Natural killer cell (primary cell): ENCODE results near the gene ITPKC. TPM values are rescaled to one million over a fixed set of nuclear protein-coding genes. Genes with fewer than 3 reads are reported as not detected.

ENCODE experiments used
- ATAC-seq, 3 donors: fragments of 150-1000 bp in 2 of 3; fragments of 200-7000 bp in 1 of 3; cut with Tn5 transposase; 1 replicate in 1 of 3; 2 replicates in 2 of 3; pipeline ENCODE4 v1.10.0; 2021; ENCODE audit warnings: mild to moderate bottlenecking in 2 of 3, moderate library complexity in 2 of 3
- DNase-seq, 2 donors: peaks; one replicate each; pipeline versions ENCODE4 v3.0.0 to v3.0.0-alpha.2; 2013 to 2021; ENCODE audit warnings: mixed read lengths in 1 of 2
- H3K27ac ChIP-seq: one replicate; pipeline ENCODE4 v1.5.1; 2013; ENCODE audit warnings: mild to moderate bottlenecking, low read length
- H3K27me3 ChIP-seq: one replicate; pipeline ENCODE4 v1.6.1; 2013; ENCODE audit warnings: low read length; ENCODE audit not compliant: control insufficient read depth, insufficient read depth
- H3K36me3 ChIP-seq: one replicate; pipeline ENCODE4 v1.6.1; 2013; ENCODE audit warnings: low read length; ENCODE audit not compliant: control insufficient read depth, insufficient read depth
- H3K4me1 ChIP-seq: one replicate; pipeline ENCODE4 v1.6.1; 2013; ENCODE audit warnings: low read length; ENCODE audit not compliant: control insufficient read depth, insufficient read depth
- H3K4me3 ChIP-seq: one replicate; pipeline ENCODE4 v1.5.1; 2013; ENCODE audit warnings: low read length
- H3K9me3 ChIP-seq: one replicate; pipeline ENCODE4 v1.6.1; 2013; ENCODE audit warnings: low read length; ENCODE audit not compliant: control insufficient read depth, insufficient read depth
- H3K27ac Mint-ChIP-seq, 2 donors: one replicate each; pipeline ENCODE4 v1.8.0; 2022; ENCODE audit warnings: mild to moderate bottlenecking in 2 of 2, mixed read lengths in 2 of 2, moderate library complexity in 1 of 2
- H3K27me3 Mint-ChIP-seq, 2 donors: one replicate each; pipeline ENCODE4 v1.8.0; 2022; ENCODE audit warnings: low read depth in 2 of 2, mixed read lengths in 2 of 2
- H3K36me3 Mint-ChIP-seq: one replicate; pipeline ENCODE4 v1.8.0; 2022; ENCODE audit warnings: mixed read lengths
- H3K4me1 Mint-ChIP-seq, 2 donors: one replicate each; pipeline ENCODE4 v1.8.0; 2022; ENCODE audit warnings: mixed read lengths in 2 of 2
- H3K4me3 Mint-ChIP-seq: one replicate; pipeline ENCODE4 v1.8.0; 2022; ENCODE audit warnings: mild to moderate bottlenecking, moderate library complexity, mixed read lengths
- H3K9me3 Mint-ChIP-seq, 2 donors: one replicate each; pipeline ENCODE4 v1.8.0; 2022; ENCODE audit warnings: mixed read lengths in 2 of 2
- WGBS: methylation state at CpG from one replicate; pipeline ENCODE4 v1.1.7; 2013; ENCODE audit warnings: missing lambda C conversion rate; ENCODE audit not compliant: insufficient coverage; 5-methylcytosine and 5-hydroxymethylcytosine counted together
- intact Hi-C: fragments of 100-400 bp; cut with micrococcal nuclease; formaldehyde crosslinking; loops from one replicate; pipeline ENCODE4 v1.14.2; 2022
- total RNA-seq, 4 donors: library from RNA; stranded (reverse); fragments of 120-200 nt in 1 of 4; gene quantifications; one replicate each; pipeline versions ENCODE4 v1.2.3 to v1.2.4, GENCODE V29; 2013 to 2022
- TF ChIP-seq, protein P1 (sequence below): fragments of 200-600 bp; IDR thresholded peaks from one replicate; pipeline ENCODE4 v1.8.0; 2022; ENCODE audit warnings: antibody characterized with exemption

Gene ITPKC
- total RNA-seq, 3 donors from 2014 or later (not counting 1 experiment from before 2014, with no cell fraction given): 8.7 to 11.1 (median 11.0) TPM

DNA sequence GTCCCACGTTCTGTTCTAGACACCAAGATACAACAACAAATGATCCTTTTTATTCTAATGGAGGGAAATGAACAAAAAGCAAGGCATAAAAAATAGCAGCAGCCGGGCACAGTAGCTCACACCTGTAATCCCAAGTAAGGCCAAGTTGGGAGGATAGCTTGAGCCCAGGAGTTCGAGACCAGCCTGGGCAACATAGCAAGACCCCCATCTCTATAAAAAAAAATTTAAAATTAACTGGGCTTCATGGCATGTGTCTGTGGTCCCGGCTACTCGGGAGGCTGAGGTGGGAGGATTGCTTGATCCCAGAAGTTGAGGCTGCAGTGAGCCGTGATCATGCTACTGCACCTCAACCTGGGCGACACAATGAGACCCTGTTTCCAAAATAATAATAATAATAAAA lies 59.5 kb downstream of the ITPKC start:
- Mint-ChIP-seq H3K4me3 (peak overlapping the region; percentile 97), H3K36me3 (no peaks in the 10 kb centered on the region), H3K27me3 (no peaks in the 10 kb centered on the region), H3K9me3 (no peaks in the 10 kb centered on the region), H3K27ac (peak overlapping the region; percentile 95 to 96), H3K4me1 (peaks cover 37 to 44% of the 10 kb centered on the region in 2 donors)
- ATAC-seq (no peak), DNase-seq (no peak)
- no peaks in the 10 kb centered on the region for H3K27me3 ChIP-seq
- peaks cover 2% of the 10 kb centered on the region for H3K36me3 ChIP-seq
- no peaks in the 10 kb centered on the region for H3K9me3 ChIP-seq
- no peak overlapping the region for H3K4me3 ChIP-seq
- H3K4me1 ChIP-seq: peaks cover 26% of the 10 kb centered on the region
- intact Hi-C loops: loop anchor here (5.0 to 10.0 kb wide), 3 partner anchors 41 to 312 kb away; partner anchors contain the start of genes BLVRB and SPTBN4
- 81% methylated on average over 6 of the region's 7 CpGs for WGBS
- peak overlapping the region; percentile 99 for H3K27ac ChIP-seq
- TF ChIP-seq, protein P1, sequence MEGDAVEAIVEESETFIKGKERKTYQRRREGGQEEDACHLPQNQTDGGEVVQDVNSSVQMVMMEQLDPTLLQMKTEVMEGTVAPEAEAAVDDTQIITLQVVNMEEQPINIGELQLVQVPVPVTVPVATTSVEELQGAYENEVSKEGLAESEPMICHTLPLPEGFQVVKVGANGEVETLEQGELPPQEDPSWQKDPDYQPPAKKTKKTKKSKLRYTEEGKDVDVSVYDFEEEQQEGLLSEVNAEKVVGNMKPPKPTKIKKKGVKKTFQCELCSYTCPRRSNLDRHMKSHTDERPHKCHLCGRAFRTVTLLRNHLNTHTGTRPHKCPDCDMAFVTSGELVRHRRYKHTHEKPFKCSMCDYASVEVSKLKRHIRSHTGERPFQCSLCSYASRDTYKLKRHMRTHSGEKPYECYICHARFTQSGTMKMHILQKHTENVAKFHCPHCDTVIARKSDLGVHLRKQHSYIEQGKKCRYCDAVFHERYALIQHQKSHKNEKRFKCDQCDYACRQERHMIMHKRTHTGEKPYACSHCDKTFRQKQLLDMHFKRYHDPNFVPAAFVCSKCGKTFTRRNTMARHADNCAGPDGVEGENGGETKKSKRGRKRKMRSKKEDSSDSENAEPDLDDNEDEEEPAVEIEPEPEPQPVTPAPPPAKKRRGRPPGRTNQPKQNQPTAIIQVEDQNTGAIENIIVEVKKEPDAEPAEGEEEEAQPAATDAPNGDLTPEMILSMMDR: no peak

DNA sequence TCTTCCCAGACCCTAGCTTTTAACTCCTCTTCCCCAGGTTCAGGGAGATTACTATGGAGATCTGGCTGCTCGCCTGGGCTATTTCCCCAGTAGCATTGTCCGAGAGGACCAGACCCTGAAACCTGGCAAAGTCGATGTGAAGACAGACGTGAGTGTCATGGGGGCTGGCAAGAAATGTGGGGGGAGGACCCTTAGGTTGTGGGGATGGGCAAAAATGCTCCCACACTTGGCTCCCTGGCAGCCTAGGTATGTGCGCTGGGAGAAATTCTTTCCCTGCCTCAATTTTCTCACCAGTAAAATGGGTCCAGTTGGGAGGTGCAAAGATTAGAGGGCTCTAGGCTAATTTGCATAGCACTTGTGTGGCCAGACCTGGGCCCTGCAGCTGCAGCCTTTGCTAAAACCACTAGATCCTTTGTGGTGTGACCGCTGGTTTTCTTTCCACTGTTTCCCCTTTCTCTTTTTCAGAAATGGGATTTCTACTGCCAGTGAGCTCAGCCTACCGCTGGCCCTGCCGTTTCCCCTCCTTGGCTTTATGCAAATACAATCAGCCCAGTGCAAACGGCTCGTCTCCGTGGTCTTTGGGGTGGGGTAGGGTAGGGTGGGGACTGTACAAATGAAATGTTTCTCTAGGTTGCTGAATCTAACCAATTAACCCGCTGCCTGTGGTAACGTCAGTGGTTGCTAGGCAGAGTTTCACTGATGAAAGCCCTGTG lies 60.2 kb downstream of the ITPKC start:
- peak; percentile 66 to 81 (median 68) for ATAC-seq
- H3K36me3 Mint-ChIP-seq: no peaks in the 10 kb centered on the region
- DNase-seq: peak; percentile 87 to 97
- TF ChIP-seq, protein P1: no peak
- H3K27me3 Mint-ChIP-seq: no peaks in the 10 kb centered on the region
- H3K4me3 Mint-ChIP-seq: peak overlapping the region; percentile 97
- Histone ChIP-seq H3K27me3 (no peaks in the 10 kb centered on the region), H3K9me3 (no peaks in the 10 kb centered on the region), H3K4me1 (peaks cover 26% of the 10 kb centered on the region), H3K36me3 (peaks cover 7% of the 10 kb centered on the region), H3K4me3 (peak overlapping the region; percentile 92), H3K27ac (peak overlapping the region; percentile 99)
- intact Hi-C loops: loop anchor here (1.0 to 10.0 kb wide), 5 partner anchors 21 to 486 kb away; partner anchors contain the start of genes BLVRB and SPTBN4
- 5% methylated on average over 13 of the region's 13 CpGs for WGBS
- peaks cover 37 to 48% of the 10 kb centered on the region in 2 donors for H3K4me1 Mint-ChIP-seq
- H3K9me3 Mint-ChIP-seq: no peaks in the 10 kb centered on the region
- H3K27ac Mint-ChIP-seq: peak overlapping the region; percentile 95 to 96

DNA sequence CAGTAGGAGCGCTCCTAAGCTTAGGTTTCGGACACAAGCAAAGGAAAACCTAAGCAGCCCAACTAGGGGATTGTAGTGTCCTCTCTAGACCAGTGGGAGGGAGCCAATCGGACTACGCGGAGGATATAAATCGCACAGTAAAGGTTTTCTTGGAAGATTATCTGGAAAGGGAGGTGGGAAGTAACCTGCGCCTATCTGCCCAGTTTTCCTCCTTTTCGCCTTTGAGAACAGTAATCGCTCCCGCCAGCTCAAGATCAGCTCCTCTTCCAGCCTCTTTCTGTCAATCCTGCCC lies 60.7 kb downstream of the ITPKC start:
- 0% methylated on average over 10 of the region's 10 CpGs for WGBS

More for the DNA sequence above, 60.7 kb downstream of the ITPKC start:
- Histone ChIP-seq H3K4me3 (peak overlapping the region; percentile 92), H3K27ac (peak overlapping the region; percentile 99), H3K4me1 (peaks cover 26% of the 10 kb centered on the region), H3K9me3 (no peaks in the 10 kb centered on the region), H3K27me3 (no peaks in the 10 kb centered on the region), H3K36me3 (peaks cover 7% of the 10 kb centered on the region)
- peaks cover 37 to 51% of the 10 kb centered on the region in 2 donors for H3K4me1 Mint-ChIP-seq
- no peaks in the 10 kb centered on the region for H3K27me3 Mint-ChIP-seq
- TF ChIP-seq, protein P1: no peak
- DNase-seq: no peak
- no peaks in the 10 kb centered on the region for H3K36me3 Mint-ChIP-seq
- no peak for ATAC-seq
- H3K9me3 Mint-ChIP-seq: no peaks in the 10 kb centered on the region
- intact Hi-C loops: loop anchor here (1.0 to 10.0 kb wide), 5 partner anchors 21 to 486 kb away; partner anchors contain the start of genes BLVRB and SPTBN4
- H3K27ac Mint-ChIP-seq: peak overlapping the region; percentile 95 to 96
- peak overlapping the region; percentile 97 for H3K4me3 Mint-ChIP-seq
